Stimulated activated naive B cell treated with anti-CD40 and anti-IgM and Interleukin-4, amounts not matched to agents 10 μg/mL and 1 μg/mL and 100 μg/mL, for 72 hours (primary cell): Measurements from ENCODE around the gene ZFP92.
"Not testable (repeated sequence)": the region's sequence is repeated elsewhere in the genome, so short reads cannot be mapped to it uniquely, and the experiment has no call there.

Source experiments
- ATAC-seq, 2 donors: fragments of 150-1000 bp; cut with Tn5 transposase; replicated peaks; 2 replicates each; pipeline ENCODE4 v1.10.0; 2021; ENCODE audit warnings: moderate library complexity in 1 of 2
- DNase-seq: peaks from one replicate; pipeline ENCODE4 v3.0.0; 2021
- H3K27ac Mint-ChIP-seq: one replicate; pipeline ENCODE4 v1.8.0; 2022; ENCODE audit warnings: mild to moderate bottlenecking, mixed read lengths
- H3K27me3 Mint-ChIP-seq, 2 donors: one replicate each; pipeline ENCODE4 v1.8.0; 2022; ENCODE audit warnings: mixed read lengths in 2 of 2
- H3K36me3 Mint-ChIP-seq, 2 donors: one replicate each; pipeline ENCODE4 v1.8.0; 2022; ENCODE audit warnings: mixed read lengths in 2 of 2, mild to moderate bottlenecking in 1 of 2
- H3K4me1 Mint-ChIP-seq, 2 donors: one replicate each; pipeline ENCODE4 v1.8.0; 2022; ENCODE audit warnings: mixed read lengths in 2 of 2, mild to moderate bottlenecking in 1 of 2
- H3K4me3 Mint-ChIP-seq, 2 donors: one replicate each; pipeline ENCODE4 v1.8.0; 2022; ENCODE audit warnings: mild to moderate bottlenecking in 2 of 2, mixed read lengths in 2 of 2, moderate library complexity in 1 of 2
- H3K9me3 Mint-ChIP-seq, 2 donors: one replicate each; pipeline ENCODE4 v1.8.0; 2022; ENCODE audit warnings: mixed read lengths in 2 of 2, mild to moderate bottlenecking in 1 of 2

ZFP92 gene

GRCh38 chrX:153380691-153381090 lies 30.6 kb upstream of the ZFP92 start:
- no peak overlapping the region for H3K27ac Mint-ChIP-seq
- no peak overlapping the region for H3K4me3 Mint-ChIP-seq
- DNase-seq (no peak), ATAC-seq (no peak)
- no peaks in the 10 kb centered on the region for H3K9me3 Mint-ChIP-seq
- H3K27me3 Mint-ChIP-seq, result no peaks in the 10 kb centered on the region
- no peaks in the 10 kb centered on the region for H3K36me3 Mint-ChIP-seq
- no peaks in the 10 kb centered on the region for H3K4me1 Mint-ChIP-seq

GRCh38 chrX:153381684-153382532 lies 29.4 kb upstream of the ZFP92 start:
- no peaks in the 10 kb centered on the region for H3K9me3 Mint-ChIP-seq
- H3K27ac Mint-ChIP-seq, result no peak overlapping the region
- no peaks in the 10 kb centered on the region for H3K36me3 Mint-ChIP-seq
- H3K27me3 Mint-ChIP-seq, result peaks cover 0 to 7% of the 10 kb centered on the region in 2 donors
- H3K4me1 Mint-ChIP-seq, result no peaks in the 10 kb centered on the region
- no peak overlapping the region for H3K4me3 Mint-ChIP-seq
- no peak for DNase-seq
- ATAC-seq, result peak; percentile 25 to 47

- Mint-ChIP-seq H3K36me3 (no peaks in the 10 kb centered on the region), H3K9me3 (no peaks in the 10 kb centered on the region)
- no peak for ATAC-seq
Measured at GRCh38 chrX:153382563-153383482, 28.4 kb upstream of the ZFP92 start.

GRCh38 chrX:153384390-153384789 lies 26.9 kb upstream of the ZFP92 start:
- H3K27ac Mint-ChIP-seq, result no peak overlapping the region
- no peak overlapping the region for H3K4me3 Mint-ChIP-seq

More at GRCh38 chrX:153382563-153383482, 28.4 kb upstream of the ZFP92 start:
- H3K27me3 Mint-ChIP-seq, result peaks cover 0 to 7% of the 10 kb centered on the region in 2 donors
- no peak for DNase-seq
- H3K4me1 Mint-ChIP-seq, result no peaks in the 10 kb centered on the region
- no peak overlapping the region for H3K27ac Mint-ChIP-seq
- no peak overlapping the region for H3K4me3 Mint-ChIP-seq

GRCh38 chrX:153384973-153385372 lies 26.3 kb upstream of the ZFP92 start:
- H3K36me3 Mint-ChIP-seq, H3K9me3 Mint-ChIP-seq, DNase-seq, H3K4me3 Mint-ChIP-seq, H3K27ac Mint-ChIP-seq, ATAC-seq, H3K4me1 Mint-ChIP-seq, H3K27me3 Mint-ChIP-seq: not testable (repeated sequence)

More at GRCh38 chrX:153384390-153384789, 26.9 kb upstream of the ZFP92 start:
- H3K36me3 Mint-ChIP-seq, result no peaks in the 10 kb centered on the region
- H3K27me3 Mint-ChIP-seq, result peaks cover 0 to 7% of the 10 kb centered on the region in 2 donors
- no peaks in the 10 kb centered on the region for H3K4me1 Mint-ChIP-seq
- H3K9me3 Mint-ChIP-seq, result no peaks in the 10 kb centered on the region
- no peak for ATAC-seq
- no peak for DNase-seq

- no peaks in the 10 kb centered on the region for H3K9me3 Mint-ChIP-seq
- H3K27ac Mint-ChIP-seq, result no peak overlapping the region
- no peak for ATAC-seq
- no peaks in the 10 kb centered on the region for H3K36me3 Mint-ChIP-seq
- no peak overlapping the region for H3K4me3 Mint-ChIP-seq
- DNase-seq, result no peak
- H3K27me3 Mint-ChIP-seq, result peaks cover 0 to 7% of the 10 kb centered on the region in 2 donors
- no peaks in the 10 kb centered on the region for H3K4me1 Mint-ChIP-seq
Measured at GRCh38 chrX:153386097-153386496, 25.2 kb upstream of the ZFP92 start.

GRCh38 chrX:153387345-153387744 lies 23.9 kb upstream of the ZFP92 start:
- H3K4me3 Mint-ChIP-seq, result no peak overlapping the region
- no peak overlapping the region for H3K27ac Mint-ChIP-seq
- no peaks in the 10 kb centered on the region for H3K36me3 Mint-ChIP-seq
- no peaks in the 10 kb centered on the region for H3K4me1 Mint-ChIP-seq
- H3K9me3 Mint-ChIP-seq, result no peaks in the 10 kb centered on the region
- ATAC-seq (no peak), DNase-seq (no peak)
- H3K27me3 Mint-ChIP-seq, result peaks cover 0 to 7% of the 10 kb centered on the region in 2 donors

GRCh38 chrX:153387987-153388721 lies 23.1 kb upstream of the ZFP92 start:
- no peak overlapping the region for H3K4me3 Mint-ChIP-seq
- DNase-seq, result no peak
- H3K4me1 Mint-ChIP-seq, result no peaks in the 10 kb centered on the region
- no peaks in the 10 kb centered on the region for H3K36me3 Mint-ChIP-seq
- H3K27ac Mint-ChIP-seq, result no peak overlapping the region
- no peaks in the 10 kb centered on the region for H3K9me3 Mint-ChIP-seq
- H3K27me3 Mint-ChIP-seq, result peaks cover 0 to 7% of the 10 kb centered on the region in 2 donors
- no peak for ATAC-seq

GRCh38 chrX:153388722-153389459 lies 22.4 kb upstream of the ZFP92 start:
- H3K4me3 Mint-ChIP-seq, result no peak overlapping the region
- no peaks in the 10 kb centered on the region for H3K4me1 Mint-ChIP-seq
- ATAC-seq (no peak), DNase-seq (no peak)
- H3K27ac Mint-ChIP-seq, result no peak overlapping the region
- no peaks in the 10 kb centered on the region for H3K36me3 Mint-ChIP-seq
- H3K9me3 Mint-ChIP-seq, result no peaks in the 10 kb centered on the region
- H3K27me3 Mint-ChIP-seq, result peaks cover 0 to 7% of the 10 kb centered on the region in 2 donors

- DNase-seq, H3K27me3 Mint-ChIP-seq, H3K4me1 Mint-ChIP-seq, H3K27ac Mint-ChIP-seq, H3K4me3 Mint-ChIP-seq, ATAC-seq, H3K36me3 Mint-ChIP-seq, H3K9me3 Mint-ChIP-seq: not testable (repeated sequence)
Measured at GRCh38 chrX:153389460-153389768, 21.9 kb upstream of the ZFP92 start.

- ATAC-seq, result no peak
- no peak overlapping the region for H3K4me3 Mint-ChIP-seq
- no peaks in the 10 kb centered on the region for H3K36me3 Mint-ChIP-seq
- no peak for DNase-seq
- no peaks in the 10 kb centered on the region for H3K4me1 Mint-ChIP-seq
- H3K27me3 Mint-ChIP-seq, result no peaks in the 10 kb centered on the region
- no peaks in the 10 kb centered on the region for H3K9me3 Mint-ChIP-seq
- H3K27ac Mint-ChIP-seq, result no peak overlapping the region
Measured at GRCh38 chrX:153392642-153393321, 18.5 kb upstream of the ZFP92 start.

- H3K27ac Mint-ChIP-seq, result no peak overlapping the region
- no peak for ATAC-seq
- no peak overlapping the region for H3K4me3 Mint-ChIP-seq
- no peaks in the 10 kb centered on the region for H3K9me3 Mint-ChIP-seq
- no peaks in the 10 kb centered on the region for H3K4me1 Mint-ChIP-seq
- DNase-seq, result no peak
- no peaks in the 10 kb centered on the region for H3K36me3 Mint-ChIP-seq
- H3K27me3 Mint-ChIP-seq, result peaks cover 0 to 11% of the 10 kb centered on the region in 2 donors
Measured at GRCh38 chrX:153394612-153395011, 16.7 kb upstream of the ZFP92 start.

- DNase-seq, result no peak
- H3K27ac Mint-ChIP-seq, result no peak overlapping the region
- no peak overlapping the region for H3K4me3 Mint-ChIP-seq
- H3K9me3 Mint-ChIP-seq, result no peaks in the 10 kb centered on the region
- no peak for ATAC-seq
- H3K4me1 Mint-ChIP-seq, result no peaks in the 10 kb centered on the region
- no peaks in the 10 kb centered on the region for H3K36me3 Mint-ChIP-seq
- H3K27me3 Mint-ChIP-seq, result peaks cover 0 to 11% of the 10 kb centered on the region in 2 donors
Measured at GRCh38 chrX:153395613-153396319, 15.5 kb upstream of the ZFP92 start.
